GM12878 (cell line): ENCODE results near the gene PSMC3. TPM values are rescaled to one million over a fixed set of nuclear protein-coding genes. Genes with fewer than 3 reads are reported as not detected.
A peak's percentile ranks its signal among the peaks of the same experiment; 100 is the strongest.

ENCODE experiments used
- ATAC-seq: fragments of 200-7000 bp; cut with Tn5 transposase; 3 replicates; pipeline ENCODE4 v1.9.1; 2020; ENCODE audit warnings: mild to moderate bottlenecking, moderate library complexity
- BruUV-seq: library from RNA; stranded (reverse); fragments of 400-500 nt; replicated peaks from 2 replicates; lab custom pipeline; 2021; lab: Mats Ljungman, UMichigan
- CTCF ChIA-PET: fragments of 300-600 bp; sonication (Branson Sonifier 250); formaldehyde crosslinking; extraction: SDS; loops from one replicate; lab custom pipeline; 2021; ENCODE audit warnings: inconsistent platforms; lab: Yijun Ruan, JAX
- POLR2A ChIA-PET: fragments of 350-600 bp; formaldehyde crosslinking; extraction: SDS; loops from one replicate; lab custom pipeline; 2021; ENCODE audit warnings: inconsistent platforms; lab: Charles Lee
- RAD21 ChIA-PET: fragments of 300-600 bp; sonication (Branson Sonifier 250); formaldehyde crosslinking; loops from one replicate; lab custom pipeline; 2023; ENCODE audit warnings: antibody characterized with exemption; ENCODE audit not compliant: unreplicated experiment; lab: Charles Lee
- SMC1A ChIA-PET: fragments of 300-600 bp; sonication (Branson Sonifier 250); formaldehyde crosslinking; loops from one replicate; lab custom pipeline; 2023; ENCODE audit not compliant: unreplicated experiment, uncharacterized antibody; lab: Charles Lee
- DNase-seq: peaks from one replicate; pipeline ENCODE4 v3.0.0-alpha.2; 2011; ENCODE audit warnings: low read depth, low spot score
- FAIRE-seq: peaks from 3 replicates; lab custom pipeline; 2011; peaks lifted over from hg19 to GRCh38; lab: Jason Lieb, UNC
- H2AFZ ChIP-seq: 2 replicates; pipeline ENCODE4 v1.6.0; 2011; ENCODE audit warnings: low read depth, low read length, control low read depth; ENCODE audit not compliant: control insufficient read depth
- H3K27ac ChIP-seq: 2 replicates; pipeline ENCODE4 v1.5.1; 2011; ENCODE audit warnings: control low read depth; ENCODE audit not compliant: control insufficient read depth, insufficient read depth
- H3K27me3 ChIP-seq, 2 experiments: replicated peaks in 1 of 2; 2 replicates each; pipeline versions ENCODE4 v1.6.0 to v1.6.1; 2011; ENCODE audit warnings: low read length in 1 of 2; ENCODE audit not compliant: control insufficient read depth in 2 of 2, insufficient read depth in 2 of 2
- H3K36me3 ChIP-seq, 2 experiments: 2 replicates each; pipeline ENCODE4 v1.5.1; 2011; ENCODE audit warnings: low read length in 1 of 2; ENCODE audit not compliant: control insufficient read depth in 2 of 2, insufficient read depth in 2 of 2
- H3K4me1 ChIP-seq: 2 replicates; pipeline ENCODE4 v1.6.1; 2011; ENCODE audit warnings: mild to moderate bottlenecking, low read length, moderate library complexity, mixed read lengths; ENCODE audit not compliant: control insufficient read depth, insufficient read depth
- H3K4me2 ChIP-seq: 2 replicates; pipeline ENCODE4 v1.6.0; 2011; ENCODE audit warnings: control low read depth; ENCODE audit not compliant: control insufficient read depth, insufficient read depth
- H3K4me3 ChIP-seq: fragments of 200-600 bp; sonication (generic); 2 replicates; pipeline ENCODE4 v1.5.1; 2016
- H3K79me2 ChIP-seq: 2 replicates; pipeline ENCODE4 v1.6.0; 2011; ENCODE audit warnings: low read length; ENCODE audit not compliant: control insufficient read depth, insufficient read depth
- H3K9ac ChIP-seq: 2 replicates; pipeline ENCODE4 v1.8.0; 2011; ENCODE audit warnings: low read length, control low read depth, mixed read lengths; ENCODE audit not compliant: control insufficient read depth, insufficient read depth
- H3K9me3 ChIP-seq: replicated peaks from 3 replicates; pipeline ENCODE4 v1.5.1; 2011; ENCODE audit warnings: mild to moderate bottlenecking, low read length; ENCODE audit not compliant: control insufficient read depth, insufficient read depth
- H4K20me1 ChIP-seq: 2 replicates; pipeline ENCODE4 v1.6.0; 2011; ENCODE audit not compliant: control insufficient read depth, insufficient read depth
- EGR1 ChIP-seq, 2 experiments: IDR thresholded peaks; 1 replicate in 1 of 2; 2 replicates in 1 of 2; pipeline ENCODE4 v1.6.1; 2011 to 2012; ENCODE audit warnings: low read depth in 2 of 2, low read length in 2 of 2, borderline replicate concordance in 1 of 2, mild to moderate bottlenecking in 1 of 2, moderate library complexity in 1 of 2
- ESRRA ChIP-seq: IDR thresholded peaks from 2 replicates; pipeline ENCODE4 v1.6.1; 2012; ENCODE audit warnings: mild to moderate bottlenecking, low read length, improper control_type of control experiment
- KAT2A ChIP-seq: conservative IDR thresholded peaks from 2 replicates; pipeline ENCODE4 v1.6.1; 2011; ENCODE audit warnings: low read depth, low read length; ENCODE audit not compliant: control insufficient read depth
- KDM1A ChIP-seq: fragments of 200-600 bp; sonication (generic); IDR thresholded peaks from 2 replicates; pipeline ENCODE4 v1.6.1; 2016; ENCODE audit warnings: borderline replicate concordance
- NR2C2 ChIP-seq: IDR thresholded peaks from 2 replicates; pipeline ENCODE4 v1.6.1; 2011; ENCODE audit warnings: borderline replicate concordance, low read depth; ENCODE audit not compliant: control insufficient read depth, insufficient read length
- POLR2A ChIP-seq: IDR thresholded peaks from 2 replicates; pipeline ENCODE4 v1.6.1; 2011; ENCODE audit warnings: low read depth, mild to moderate bottlenecking, low read length
- RAD21 ChIP-seq: IDR thresholded peaks from 2 replicates; pipeline ENCODE4 v1.6.1; 2011; ENCODE audit warnings: mild to moderate bottlenecking, low read depth, low read length, moderate library complexity; ENCODE audit not compliant: insufficient read depth
- SKIL ChIP-seq: fragments of 450-650 bp; IDR thresholded peaks from 2 replicates; pipeline ENCODE4 v1.6.1; 2017; ENCODE audit warnings: mild to moderate bottlenecking, low read depth, inconsistent platforms; ENCODE audit not compliant: poor library complexity, severe bottlenecking
- SMAD1 ChIP-seq: fragments of 450-650 bp; IDR thresholded peaks from 2 replicates; pipeline ENCODE4 v1.6.1; 2018; ENCODE audit warnings: mild to moderate bottlenecking, low read depth; ENCODE audit not compliant: partially characterized antibody
- SMAD5 ChIP-seq: IDR thresholded peaks from 2 replicates; pipeline ENCODE4 v1.6.1; 2016; ENCODE audit warnings: antibody characterized with exemption, low read depth
- SRF ChIP-seq, 2 experiments: IDR thresholded peaks; 2 replicates each; pipeline ENCODE4 v1.6.1; 2011; ENCODE audit warnings: low read depth in 2 of 2, low read length in 2 of 2, mild to moderate bottlenecking in 1 of 2, moderate library complexity in 1 of 2
- TCF3 ChIP-seq: IDR thresholded peaks from 2 replicates; pipeline ENCODE4 v1.6.1; 2012; ENCODE audit warnings: low read depth, mild to moderate bottlenecking, low read length, borderline replicate concordance; ENCODE audit not compliant: insufficient read depth
- WRNIP1 ChIP-seq: IDR thresholded peaks from 2 replicates; pipeline ENCODE4 v1.6.1; 2011; ENCODE audit warnings: low read depth, low read length, improper control_type of control experiment, borderline replicate concordance
- ZNF622 ChIP-seq: fragments of 450-650 bp; IDR thresholded peaks from 2 replicates; pipeline ENCODE4 v1.6.1; 2017; ENCODE audit warnings: mild to moderate bottlenecking, inconsistent platforms
- ZNF687 ChIP-seq: fragments of 450-650 bp; IDR thresholded peaks from 2 replicates; pipeline ENCODE4 v1.6.1; 2017; ENCODE audit warnings: mild to moderate bottlenecking, moderate library complexity
- WGBS: methylation state at CpG from one replicate; pipeline ENCODE4 v1.1.6; 2016; ENCODE audit warnings: low lambda C conversion rate; ENCODE audit not compliant: insufficient replicate concordance, insufficient coverage; ENCODE audit errors: missing lambda C conversion rate; 5-methylcytosine and 5-hydroxymethylcytosine counted together
- in situ Hi-C: fragments of 300-500 bp; cut with MboI; formaldehyde crosslinking; loops from 9 replicates; pipeline ENCODE4 v1.14.3; 2018; ENCODE audit warnings: mixed read lengths
- intact Hi-C: fragments of 100-400 bp; cut with micrococcal nuclease; formaldehyde crosslinking; loops from one replicate; pipeline ENCODE4 v1.14.2; 2022; ENCODE audit not compliant: unreplicated experiment
- polyA plus RNA-seq, 11 experiments: library from polyadenylated mRNA; depleted of rRNA in 4 of 11; unstranded in 6 of 11; stranded (reverse) in 5 of 11; fragments of >200 nt; fragmentation: Nextera tagmentation in 4 of 11; fragmentation: Illumina TruSeq in 1 of 11; extraction: Ambion mirVana in 4 of 11; extraction: Trizol in 1 of 11; gene quantifications; 1 replicate in 1 of 11; 2 replicates in 10 of 11; pipeline versions ENCODE4 v1.2.1 to v1.2.3, GENCODE V29; 2011 to 2016; ENCODE audit warnings: inconsistent platforms in 2 of 11, missing spikeins in 2 of 11, low read depth in 1 of 11
- total RNA-seq, 4 experiments: library from RNA; depleted of rRNA in 3 of 4; stranded (reverse); fragments of >200 nt in 3 of 4; fragmentation: Illumina TruSeq in 1 of 4; extraction: Trizol in 1 of 4; gene quantifications; 2 replicates each; pipeline versions ENCODE4 v1.2.1 to v1.2.3, GENCODE V29; 2013 to 2021

The PSMC3 gene
- total and polyA plus RNA-seq, 10 of the 15 experiments (the other 5 are each of a cell fraction or from before 2014, with no cell fraction given), result 39.5 to 289 (median 155) TPM

- Histone ChIP-seq H3K27ac (no peak overlapping the region), H3K27me3 (no peaks in the 10 kb centered on the region), H2AFZ (no peak overlapping the region), H3K4me3 (no peak overlapping the region), H3K9me3 (no peaks in the 10 kb centered on the region), H4K20me1 (no peaks in the 10 kb centered on the region; the same call in 1 of the 2 replicates), H3K4me1 (no peaks in the 10 kb centered on the region), H3K9ac (no peak overlapping the region), H3K36me3 (peaks cover 36 to 42% of the 10 kb centered on the region in 2 experiments), H3K4me2 (no peak overlapping the region), H3K79me2 (no peaks in the 10 kb centered on the region; the same call in 1 of the 2 replicates)
- POLR2A ChIA-PET, result no interaction called here
- DNase-seq (no peak), FAIRE-seq (no peak), ATAC-seq (no peak)
- intact Hi-C loops (no loop called here), in situ Hi-C loops (no loop called here)
- TF ChIP-seq NR2C2 (no peak), KAT2A (no peak), SRF (IDR thresholded peaks at IDR 0.05; ENCODE audit: low read depth in 2 of 2, low read length in 2 of 2) (no peak), TCF3 (no peak), SKIL (no peak), WRNIP1 (no peak), SMAD5 (no peak), POLR2A (no peak), ZNF687 (no peak), SMAD1 (no peak), KDM1A (no peak), ESRRA (no peak), EGR1 (IDR thresholded peaks at IDR 0.05; ENCODE audit: borderline replicate concordance in 1 of 2, low read depth in 2 of 2, low read length in 2 of 2) (no peak), RAD21 (no peak), ZNF622 (no peak)
- CTCF ChIA-PET, result no interaction called here
- SMC1A ChIA-PET, result no interaction called here
- RAD21 ChIA-PET, result no interaction called here
- BruUV-seq, result TSS peak; percentile 20
- WGBS, result 95% methylated on average over 7 of the region's 7 CpGs
Measured at GRCh38 chr11:47467357-47467756, 41.1 kb upstream of the PSMC3 start.
